Spleen (tissue), 11 donors: ENCODE measurements around the gene CYB561. TPM values are rescaled to one million over a fixed set of nuclear protein-coding genes. Genes with fewer than 3 reads are reported as not detected.

Experiments
- DNase-seq: peaks from one replicate; pipeline ENCODE4 v3.0.0-alpha.2; 2020
- H3K27ac ChIP-seq, 8 donors: fragments of 200-600 bp; sonication (generic) in 7 of 8; 1 replicate in 4 of 8; 2 replicates in 4 of 8; pipeline versions ENCODE4 v1.5.0 to v1.8.0; 2016 to 2021; ENCODE audit warnings: inconsistent platforms in 4 of 8, mild to moderate bottlenecking in 4 of 8, moderate library complexity in 1 of 8
- H3K27me3 ChIP-seq, 7 donors: fragments of 200-600 bp; sonication (generic) in 6 of 7; replicated peaks in 1 of 7; 1 replicate in 4 of 7; 2 replicates in 3 of 7; pipeline versions ENCODE4 v1.5.0 to v1.8.0; 2016 to 2021; ENCODE audit warnings: inconsistent platforms in 3 of 7, mild to moderate bottlenecking in 1 of 7
- H3K36me3 ChIP-seq, 6 donors: fragments of 200-600 bp; sonication (generic) in 5 of 6; 1 replicate in 4 of 6; 2 replicates in 2 of 6; pipeline versions ENCODE4 v1.5.0 to v1.8.0; 2016 to 2021; ENCODE audit warnings: inconsistent platforms in 2 of 6
- H3K4me1 ChIP-seq, 6 donors: fragments of 200-600 bp; sonication (generic) in 5 of 6; 1 replicate in 3 of 6; 2 replicates in 3 of 6; pipeline versions ENCODE4 v1.5.0 to v1.8.0; 2016 to 2021; ENCODE audit warnings: inconsistent platforms in 3 of 6
- H3K4me3 ChIP-seq, 8 donors: fragments of 200-600 bp; sonication (generic) in 7 of 8; 1 replicate in 4 of 8; 2 replicates in 4 of 8; pipeline versions ENCODE4 v1.5.0 to v1.8.0; 2016 to 2021; ENCODE audit warnings: inconsistent platforms in 4 of 8, mild to moderate bottlenecking in 4 of 8, moderate library complexity in 2 of 8
- H3K9me3 ChIP-seq, 8 donors: fragments of 200-600 bp; sonication (generic) in 7 of 8; 1 replicate in 4 of 8; 2 replicates in 4 of 8; pipeline versions ENCODE4 v1.5.0 to v1.8.0; 2016 to 2021; ENCODE audit warnings: inconsistent platforms in 4 of 8
- POLR2A ChIP-seq, 3 donors: fragments of 450-650 bp; IDR thresholded peaks; one replicate each; pipeline ENCODE4 v1.5.1; 2017; ENCODE audit warnings: antibody characterized with exemption in 3 of 3, mild to moderate bottlenecking in 1 of 3
- POLR2AphosphoS5 ChIP-seq, 3 donors: sonication (generic); formaldehyde crosslinking; IDR thresholded peaks; one replicate each; pipeline ENCODE4 v1.5.1; 2017; ENCODE audit warnings: antibody characterized with exemption in 3 of 3
- WGBS, 5 donors: extraction: QIAGEN DNeasy Blood & Tissue Kit in 3 of 5; methylation state at CpG; one replicate each; pipeline versions ENCODE4 v1.1.5 to v1.1.7; 2013 to 2018; 5-methylcytosine and 5-hydroxymethylcytosine counted together
- intact Hi-C: fragments of 100-400 bp; cut with DNase I; formaldehyde crosslinking; loops from one replicate; pipeline ENCODE4 v1.15.0; 2023; ENCODE audit warnings: low total_unique reads
- polyA plus RNA-seq, 3 donors: library from polyadenylated mRNA; stranded (reverse); fragments of 200-250 nt; gene quantifications; one replicate each; pipeline ENCODE4 v1.2.1, GENCODE V29; 2013
- total RNA-seq, 7 donors: library from RNA; depleted of rRNA in 3 of 7; stranded (reverse); fragments of >200 nt in 3 of 7; fragmentation: NEBNext Ultra II Directional in 4 of 7; extraction: Animal tissue kit (Norgen Biotek cat#: 25700) in 4 of 7; gene quantifications; one replicate each; pipeline versions ENCODE4 v1.1.0 to v1.2.1, GENCODE V29; 2016 to 2021
- TF ChIP-seq, protein P1 (sequence below), 11 experiments: fragments of 200-600 bp in 7 of 11; fragments of 450-650 bp in 4 of 11; sonication (generic) in 4 of 11; IDR thresholded peaks in 8 of 11; conservative IDR thresholded peaks in 3 of 11; 1 replicate in 7 of 11; 2 replicates in 4 of 11; pipeline versions ENCODE4 v1.4.0 to v1.8.0; 2016 to 2021; ENCODE audit warnings: antibody characterized with exemption in 11 of 11, inconsistent platforms in 4 of 11, mild to moderate bottlenecking in 1 of 11
- donor health status: healthy with polysubstance abuse.
- donor health status: DM: no; HTN: no; CAD: no; lungs with moderate emphysema.
- donor health status: DM: no; HTN: no; CAD: no.
- donor health status: Bipolar disorder and iron deficiency.
- donor health status: healthy.
- donor health status: DM: no; HTN: no; CAD: no.
- donor health status: DM: yes; HTN: yes; CAD: no.

The CYB561 gene
- total and polyA plus RNA-seq, 10 donors, result 2.6 to 36.4 (median 12.6) TPM

- peaks cover 3 to 52% (median 25%) of the 10 kb centered on the region in 6 donors for H3K4me1 ChIP-seq
- intact Hi-C loops, result no loop called here
- DNase-seq, result peak; percentile 41
Observed at GRCh38 chr17:63430223-63430622, 15.9 kb downstream of the CYB561 start.

GRCh38 chr17:63429766-63430165, 16.3 kb downstream of the CYB561 start:
- WGBS, 5 donors, result 90 to 97% (median 94%) methylated on average over 7 of the region's 7 CpGs
- H3K4me3 ChIP-seq, result no peak overlapping the region
- peaks cover 3 to 49% (median 22%) of the 10 kb centered on the region in 6 donors for H3K4me1 ChIP-seq
- peak; percentile 29 for DNase-seq
- no peak overlapping the region for H3K27ac ChIP-seq
- H3K9me3 ChIP-seq, result no peaks in the 10 kb centered on the region
- no peak for TF ChIP-seq POLR2AphosphoS5 (IDR thresholded peaks at IDR 0.05)
- TF ChIP-seq POLR2A (IDR thresholded peaks at IDR 0.05), result no peak
- TF ChIP-seq, protein P1, sequence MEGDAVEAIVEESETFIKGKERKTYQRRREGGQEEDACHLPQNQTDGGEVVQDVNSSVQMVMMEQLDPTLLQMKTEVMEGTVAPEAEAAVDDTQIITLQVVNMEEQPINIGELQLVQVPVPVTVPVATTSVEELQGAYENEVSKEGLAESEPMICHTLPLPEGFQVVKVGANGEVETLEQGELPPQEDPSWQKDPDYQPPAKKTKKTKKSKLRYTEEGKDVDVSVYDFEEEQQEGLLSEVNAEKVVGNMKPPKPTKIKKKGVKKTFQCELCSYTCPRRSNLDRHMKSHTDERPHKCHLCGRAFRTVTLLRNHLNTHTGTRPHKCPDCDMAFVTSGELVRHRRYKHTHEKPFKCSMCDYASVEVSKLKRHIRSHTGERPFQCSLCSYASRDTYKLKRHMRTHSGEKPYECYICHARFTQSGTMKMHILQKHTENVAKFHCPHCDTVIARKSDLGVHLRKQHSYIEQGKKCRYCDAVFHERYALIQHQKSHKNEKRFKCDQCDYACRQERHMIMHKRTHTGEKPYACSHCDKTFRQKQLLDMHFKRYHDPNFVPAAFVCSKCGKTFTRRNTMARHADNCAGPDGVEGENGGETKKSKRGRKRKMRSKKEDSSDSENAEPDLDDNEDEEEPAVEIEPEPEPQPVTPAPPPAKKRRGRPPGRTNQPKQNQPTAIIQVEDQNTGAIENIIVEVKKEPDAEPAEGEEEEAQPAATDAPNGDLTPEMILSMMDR (IDR thresholded peaks at IDR 0.05 in 8 of 11, conservative IDR thresholded peaks at IDR 0.05 in 3 of 11), result no peak
- peaks cover 0 to 8% (median 0%) of the 10 kb centered on the region in 7 donors for H3K27me3 ChIP-seq
- H3K36me3 ChIP-seq, result no peaks in the 10 kb centered on the region
- intact Hi-C loops, result no loop called here

More at GRCh38 chr17:63430223-63430622, 15.9 kb downstream of the CYB561 start:
- H3K36me3 ChIP-seq, result no peaks in the 10 kb centered on the region
- no peaks in the 10 kb centered on the region for H3K9me3 ChIP-seq
- TF ChIP-seq POLR2AphosphoS5 (IDR thresholded peaks at IDR 0.05) (no peak), POLR2A (IDR thresholded peaks at IDR 0.05) (no peak)
- TF ChIP-seq, protein P1 (IDR thresholded peaks at IDR 0.05 in 8 of 11, conservative IDR thresholded peaks at IDR 0.05 in 3 of 11), result no peak
- WGBS, 5 donors, result 90 to 93% (median 92%) methylated on average over 11 of the region's 11 CpGs
- H3K27me3 ChIP-seq, result peaks cover 0 to 12% (median 0%) of the 10 kb centered on the region in 7 donors
- no peak overlapping the region for H3K4me3 ChIP-seq
- no peak overlapping the region for H3K27ac ChIP-seq

DNA sequence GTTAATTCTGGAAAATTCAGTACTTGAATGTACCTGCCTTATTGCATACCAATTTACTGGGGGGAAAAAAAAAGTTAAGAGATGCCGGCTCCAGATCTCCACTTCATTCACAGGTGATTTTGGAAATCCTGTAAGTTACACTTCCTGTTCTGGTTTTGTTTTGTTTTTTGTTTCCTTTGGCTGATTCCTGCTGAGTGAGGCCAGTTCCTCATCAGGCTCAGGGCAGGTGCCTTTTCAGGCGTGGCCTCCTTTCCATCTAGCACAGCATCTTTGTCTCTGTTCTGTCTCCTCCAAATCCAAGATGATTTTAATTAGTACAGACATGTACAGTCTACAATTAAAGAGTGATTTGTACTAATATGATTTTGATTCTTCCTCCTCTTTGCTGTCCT, 19.2 kb downstream of the CYB561 start:
- DNase-seq, result no peak
- H3K27ac ChIP-seq, result no peak overlapping the region
- peaks cover 0 to 34% (median 10%) of the 10 kb centered on the region in 6 donors for H3K4me1 ChIP-seq
- no peak for TF ChIP-seq POLR2A (IDR thresholded peaks at IDR 0.05)
- no peak for TF ChIP-seq POLR2AphosphoS5 (IDR thresholded peaks at IDR 0.05)
- TF ChIP-seq, protein P1 (IDR thresholded peaks at IDR 0.05 in 8 of 11, conservative IDR thresholded peaks at IDR 0.05 in 3 of 11), result no peak
- H3K27me3 ChIP-seq, result peaks cover 0 to 7% (median 0%) of the 10 kb centered on the region in 7 donors
- H3K4me3 ChIP-seq, result no peak overlapping the region
- intact Hi-C loops, result loop anchor here (2.0 kb wide), 1 partner anchor 186 kb away; no protein-coding TSS in a partner anchor
- no peaks in the 10 kb centered on the region for H3K9me3 ChIP-seq
- peaks cover 0 to 1% (median 0%) of the 10 kb centered on the region in 6 donors for H3K36me3 ChIP-seq
- 42 to 66% (median 51%) methylated on average over 2 of the region's 2 CpGs for WGBS, 5 donors

DNA sequence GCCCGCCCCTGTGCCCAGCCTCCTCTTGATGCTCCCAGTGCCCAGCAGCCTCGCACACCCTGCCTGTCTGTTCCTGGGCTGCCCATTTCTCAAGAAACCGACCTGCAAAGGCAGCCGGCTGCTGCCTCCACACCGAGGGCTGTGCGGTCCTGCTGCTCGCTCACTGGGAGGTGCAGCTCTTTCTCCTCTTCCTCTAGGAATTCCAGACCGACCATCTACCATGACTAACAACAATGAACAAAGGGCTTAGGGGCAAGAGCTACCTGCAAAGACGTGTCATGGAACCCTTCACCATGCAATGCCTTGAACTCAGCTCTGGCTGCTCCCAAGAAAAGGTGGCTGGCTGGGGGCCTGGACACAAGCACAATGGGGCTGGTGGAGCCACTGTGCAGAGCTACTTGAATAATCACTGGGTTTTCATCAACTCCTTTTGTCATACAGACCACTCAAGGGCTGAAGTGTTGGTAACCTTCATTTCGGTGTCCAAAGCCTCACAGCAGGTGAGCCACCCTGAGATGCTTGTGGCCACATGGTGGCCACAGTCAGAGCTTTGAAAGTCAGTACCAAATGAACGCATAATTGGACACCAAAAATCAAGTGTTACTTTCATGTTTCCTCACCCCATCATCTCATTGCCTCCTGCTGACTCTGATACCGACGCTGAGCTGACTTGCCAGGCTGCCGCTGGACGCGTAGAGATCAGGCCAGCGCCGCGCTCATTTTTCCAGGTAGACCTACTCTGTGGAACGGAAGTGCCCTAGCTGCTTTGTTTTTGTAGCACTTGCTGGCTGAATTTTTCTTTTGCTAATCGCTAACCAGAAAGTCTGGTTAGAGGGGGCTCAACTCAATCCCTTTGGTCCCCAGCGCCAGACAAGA, 19.8 kb downstream of the CYB561 start:
- H3K36me3 ChIP-seq, result peaks cover 0 to 7% (median 0%) of the 10 kb centered on the region in 6 donors
- DNase-seq, result no peak
- H3K27me3 ChIP-seq, result peaks cover 0 to 7% (median 0%) of the 10 kb centered on the region in 7 donors
- H3K4me3 ChIP-seq, result no peak overlapping the region
- peaks cover 0 to 34% (median 10%) of the 10 kb centered on the region in 6 donors for H3K4me1 ChIP-seq
- no peak overlapping the region for H3K27ac ChIP-seq
- WGBS, 5 donors, result 86 to 94% (median 91%) methylated on average over 22 of the region's 22 CpGs
- H3K9me3 ChIP-seq, result no peaks in the 10 kb centered on the region
- TF ChIP-seq, protein P1 (IDR thresholded peaks at IDR 0.05 in 8 of 11, conservative IDR thresholded peaks at IDR 0.05 in 3 of 11), result no peak
- TF ChIP-seq POLR2A (IDR thresholded peaks at IDR 0.05), result no peak
- TF ChIP-seq POLR2AphosphoS5 (IDR thresholded peaks at IDR 0.05), result no peak
- intact Hi-C loops, result loop anchor here (2.0 kb wide), 1 partner anchor 187 kb away; no protein-coding TSS in a partner anchor
